AG04449 (cell line): ENCODE data around the gene SLC6A6.

ENCODE experiments used
- CTCF ChIA-PET: fragments of 350-600 bp; formaldehyde crosslinking; extraction: SDS; loops from one replicate; lab custom pipeline; 2021; ENCODE audit warnings: antibody characterized with exemption; lab: Yijun Ruan, JAX
- POLR2A ChIA-PET: fragments of 400-600, 350-600 bp; formaldehyde crosslinking; extraction: SDS; loops from one replicate; lab custom pipeline; 2020; ENCODE audit warnings: antibody characterized with exemption, inconsistent platforms; lab: Yijun Ruan, JAX
- DNase-seq: peaks from one replicate; pipeline ENCODE4 v3.0.0-alpha.2; 2010; ENCODE audit warnings: low read depth, low spot score
- H3K4me3 ChIP-seq: 2 replicates; pipeline ENCODE4 v1.5.1; 2011; ENCODE audit warnings: low read depth, mild to moderate bottlenecking, control low read depth, low read length
- TF ChIP-seq, protein P1 (sequence below): IDR thresholded peaks from one replicate; pipeline ENCODE4 v1.5.1; 2011; ENCODE audit warnings: mild to moderate bottlenecking, moderate library complexity, low read length, control low read depth, inconsistent platforms; ENCODE audit not compliant: insufficient read depth; ENCODE audit errors: missing control alignments

Gene SLC6A6

DNA sequence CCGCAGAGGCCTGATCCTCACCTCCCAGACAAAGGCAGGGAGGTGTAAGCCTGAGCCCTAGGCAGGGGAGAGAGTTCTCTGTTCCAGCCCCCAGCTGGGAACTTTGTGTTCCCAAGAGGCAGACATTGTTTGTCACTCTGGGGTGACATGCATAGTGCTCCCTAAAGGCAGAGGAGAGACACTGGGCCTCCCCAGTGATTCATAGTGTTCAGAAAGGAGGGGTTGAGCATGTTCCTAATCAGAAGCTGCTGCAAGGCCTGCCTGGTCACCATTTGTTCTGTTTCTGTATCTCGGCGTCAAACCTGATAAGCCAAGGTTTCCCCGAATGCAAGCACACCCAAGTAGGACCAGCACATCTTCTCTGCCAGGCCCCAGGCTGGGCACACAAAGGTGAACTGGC lies 24.0 kb upstream of the SLC6A6 start:
- DNase-seq: no peak
- no peak overlapping the region for H3K4me3 ChIP-seq
- ChIA-PET CTCF (interaction anchor here (1.2 to 1.7 kb wide), 2 partner anchors 16 to 175 kb away, joined by 3 to 4 read pairs; no protein-coding TSS in a partner anchor), POLR2A (interaction anchor here (0.7 kb wide), 1 partner anchor 175 kb away, joined by 4 read pairs; no protein-coding TSS in a partner anchor)
- TF ChIP-seq, protein P1, sequence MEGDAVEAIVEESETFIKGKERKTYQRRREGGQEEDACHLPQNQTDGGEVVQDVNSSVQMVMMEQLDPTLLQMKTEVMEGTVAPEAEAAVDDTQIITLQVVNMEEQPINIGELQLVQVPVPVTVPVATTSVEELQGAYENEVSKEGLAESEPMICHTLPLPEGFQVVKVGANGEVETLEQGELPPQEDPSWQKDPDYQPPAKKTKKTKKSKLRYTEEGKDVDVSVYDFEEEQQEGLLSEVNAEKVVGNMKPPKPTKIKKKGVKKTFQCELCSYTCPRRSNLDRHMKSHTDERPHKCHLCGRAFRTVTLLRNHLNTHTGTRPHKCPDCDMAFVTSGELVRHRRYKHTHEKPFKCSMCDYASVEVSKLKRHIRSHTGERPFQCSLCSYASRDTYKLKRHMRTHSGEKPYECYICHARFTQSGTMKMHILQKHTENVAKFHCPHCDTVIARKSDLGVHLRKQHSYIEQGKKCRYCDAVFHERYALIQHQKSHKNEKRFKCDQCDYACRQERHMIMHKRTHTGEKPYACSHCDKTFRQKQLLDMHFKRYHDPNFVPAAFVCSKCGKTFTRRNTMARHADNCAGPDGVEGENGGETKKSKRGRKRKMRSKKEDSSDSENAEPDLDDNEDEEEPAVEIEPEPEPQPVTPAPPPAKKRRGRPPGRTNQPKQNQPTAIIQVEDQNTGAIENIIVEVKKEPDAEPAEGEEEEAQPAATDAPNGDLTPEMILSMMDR: no peak

DNA sequence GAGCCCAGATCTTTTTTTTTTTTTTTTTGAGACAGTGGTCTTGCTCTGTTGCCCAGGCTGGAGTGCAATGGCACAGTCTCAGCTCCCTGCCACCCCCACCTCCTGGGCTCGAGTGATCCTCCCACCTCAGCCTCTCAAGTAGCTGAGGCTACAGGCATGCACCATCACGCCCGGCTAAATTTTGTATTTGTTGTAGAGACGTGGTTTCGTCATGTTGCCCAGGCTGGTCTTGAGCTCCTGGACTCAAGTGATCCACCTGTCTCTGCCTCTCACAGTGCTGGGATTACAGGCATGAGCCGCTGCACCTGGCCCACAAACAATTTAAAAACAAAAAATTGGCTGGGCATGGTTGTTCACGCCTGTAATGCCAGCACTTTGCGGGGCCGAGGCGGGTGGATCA lies 22.6 kb upstream of the SLC6A6 start:
- ChIA-PET CTCF (interaction anchor here (1.7 kb wide), 1 partner anchor 14 kb away, joined by 4 read pairs; no protein-coding TSS in a partner anchor), POLR2A (no interaction called here)
- H3K4me3 ChIP-seq: no peak overlapping the region
- TF ChIP-seq, protein P1: no peak
- no peak for DNase-seq

DNA sequence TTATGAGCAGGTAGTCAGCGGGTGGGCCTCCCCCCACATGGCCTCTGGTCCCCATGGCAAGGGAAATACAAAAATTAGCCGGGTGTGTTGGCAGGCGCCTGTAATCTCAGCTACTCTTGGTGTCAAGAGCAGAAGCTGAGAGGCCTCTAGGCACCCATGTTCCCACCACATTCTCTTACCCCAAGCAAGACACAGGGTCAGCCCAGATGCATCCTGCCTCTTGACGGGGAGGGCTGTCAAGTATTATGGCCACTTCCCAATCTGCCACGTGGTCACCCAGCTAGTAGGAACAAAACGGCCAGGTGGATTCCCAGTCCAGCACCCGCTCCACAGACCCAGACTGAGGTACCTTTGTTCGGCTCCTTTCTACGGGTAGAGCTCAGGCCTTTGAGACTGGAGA lies 16.2 kb upstream of the SLC6A6 start:
- DNase-seq: no peak
- POLR2A ChIA-PET: no interaction called here
- CTCF ChIA-PET: no interaction called here
- TF ChIP-seq, protein P1: no peak
- H3K4me3 ChIP-seq: no peak overlapping the region

DNA sequence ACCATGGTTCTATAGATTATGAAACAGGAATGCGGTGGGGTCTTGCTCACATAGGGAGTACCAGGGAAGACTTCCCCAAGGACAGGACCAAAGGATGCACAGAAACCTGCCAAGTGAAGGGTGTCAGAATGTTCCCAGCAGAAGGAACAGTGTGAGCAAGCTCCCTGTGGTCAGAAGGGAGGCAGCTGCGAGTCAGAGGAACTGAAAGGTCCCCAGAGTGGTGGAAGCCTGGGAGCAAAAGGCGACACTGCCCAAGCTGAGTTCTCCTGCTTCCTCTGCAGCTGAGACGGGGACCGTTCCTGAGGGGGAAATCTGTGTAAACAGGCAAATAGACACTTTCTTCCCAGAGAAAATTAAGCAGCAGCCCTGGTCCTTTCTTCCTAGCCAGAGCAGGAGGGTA lies 14.2 kb upstream of the SLC6A6 start:
- no peak for DNase-seq
- POLR2A ChIA-PET: no interaction called here
- H3K4me3 ChIP-seq: no peak overlapping the region
- CTCF ChIA-PET: interaction anchor here (1.0 kb wide), 1 partner anchor 185 kb away, joined by 3 read pairs; no protein-coding TSS in a partner anchor
- TF ChIP-seq, protein P1: no peak

DNA sequence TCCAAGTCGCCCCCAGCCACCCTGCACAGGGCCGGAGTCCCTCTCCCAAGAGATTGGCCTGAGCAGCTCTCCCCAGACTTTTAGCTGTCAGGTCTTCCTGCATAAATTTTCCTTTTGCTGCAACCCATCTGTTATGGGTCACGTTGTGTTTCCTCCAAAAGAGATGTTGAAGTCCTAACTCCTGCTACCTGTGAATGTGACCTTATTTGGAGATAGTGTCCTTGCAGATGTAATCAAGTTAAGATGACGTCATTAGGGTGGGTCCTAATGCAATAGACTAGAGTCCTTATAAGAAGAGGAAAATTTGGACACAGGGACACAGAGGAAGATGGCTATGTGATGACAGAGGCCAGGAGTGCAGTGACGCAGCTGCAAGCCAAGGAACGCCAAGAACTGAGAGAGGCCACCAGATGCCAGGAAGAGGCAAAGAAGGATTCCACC lies 13.2 kb upstream of the SLC6A6 start:
- POLR2A ChIA-PET: no interaction called here
- TF ChIP-seq, protein P1: no peak
- no peak for DNase-seq

DNA sequence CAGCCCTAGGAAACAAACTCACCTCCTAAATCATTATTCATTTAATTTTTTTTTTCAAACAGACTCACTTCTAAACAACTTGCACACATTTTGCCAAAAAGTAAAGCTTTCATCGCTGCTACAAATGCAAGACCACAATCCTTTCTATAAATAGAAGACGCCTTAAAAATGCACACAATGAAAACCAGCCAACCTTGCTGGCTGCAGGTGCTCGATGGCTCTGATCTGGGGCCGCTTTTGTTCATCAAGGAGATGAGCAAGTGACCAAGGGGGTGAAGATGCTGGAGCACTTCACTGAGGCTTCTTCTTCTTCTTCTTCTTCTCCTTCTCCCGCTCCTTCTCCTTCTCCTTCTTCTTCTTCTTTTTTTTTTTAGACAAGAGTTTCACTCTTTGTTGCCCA lies 12.7 kb upstream of the SLC6A6 start:
- TF ChIP-seq, protein P1: no peak
- no peak for DNase-seq
- POLR2A ChIA-PET: no interaction called here
- CTCF ChIA-PET: interaction anchor here (2.1 kb wide), 1 partner anchor 128 kb away, joined by 7 read pairs; no protein-coding TSS in a partner anchor
- H3K4me3 ChIP-seq: no peak overlapping the region

More for the DNA sequence above, 13.2 kb upstream of the SLC6A6 start:
- no peak overlapping the region for H3K4me3 ChIP-seq
- CTCF ChIA-PET: interaction anchor here (2.1 kb wide), 1 partner anchor 128 kb away, joined by 7 read pairs; no protein-coding TSS in a partner anchor
